Right lobe of liver (tissue), 4 donors: Measurements from ENCODE around the gene SMIM38.

Experiments used
- CTCF ChIP-seq, 4 donors: fragments of 200-600 bp in 3 of 4; fragments of 450-650 bp in 1 of 4; IDR thresholded peaks; one replicate each; pipeline versions ENCODE4 v1.5.1 to v1.8.0; 2016 to 2022; ENCODE audit warnings: antibody characterized with exemption in 4 of 4, mild to moderate bottlenecking in 2 of 4
- POLR2A ChIP-seq: fragments of 450-650 bp; IDR thresholded peaks from one replicate; pipeline ENCODE4 v1.6.1; 2017; ENCODE audit warnings: antibody characterized with exemption, mild to moderate bottlenecking
- donor health status: DM: no; HTN: no; CAD: no.
- donor health status: DM: no; HTN: no; CAD: no.
- donor health status: DM: no; HTN: yes; CAD: no.

DNA sequence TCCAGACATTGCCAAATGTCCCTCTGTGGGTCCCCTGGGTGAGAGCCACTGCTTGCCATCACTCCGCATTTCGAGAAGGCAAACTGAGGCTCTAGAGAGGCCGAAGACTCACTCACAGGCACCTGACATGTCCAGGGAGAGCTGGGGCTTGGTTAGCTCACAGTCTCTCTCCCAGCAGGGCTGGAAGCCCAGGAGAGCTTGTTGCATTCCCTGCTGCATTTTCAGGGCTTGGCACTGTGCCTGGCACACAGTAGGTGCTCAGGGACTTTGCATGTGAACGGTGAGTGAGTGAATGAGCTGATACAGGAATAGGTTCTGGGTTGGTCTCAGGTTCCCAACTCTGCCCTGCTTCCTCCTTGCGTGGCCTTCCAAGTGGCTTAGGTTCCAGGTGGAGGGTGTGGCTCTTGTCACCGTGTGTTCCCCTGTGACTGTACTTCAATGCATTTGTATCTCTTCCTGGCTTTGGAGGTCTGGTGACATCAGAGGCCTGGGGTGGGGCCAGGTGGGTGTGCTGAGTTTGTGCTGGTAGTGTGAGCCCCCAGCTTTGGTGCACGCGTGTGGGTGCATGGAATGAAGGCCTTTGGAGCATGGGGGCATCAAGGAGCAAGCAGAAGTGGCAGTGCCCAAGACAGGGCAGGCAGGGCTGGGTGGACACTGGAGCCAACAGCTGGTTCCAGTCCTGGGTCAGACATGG, 18.4 kb upstream of the SMIM38 start:
- TF ChIP-seq CTCF (IDR thresholded peaks at IDR 0.05): no peak
- no peak for TF ChIP-seq POLR2A
